Left lobe of liver (tissue), 2 donors: ENCODE data around the gene PGAM4. TPM values are rescaled to one million over a fixed set of nuclear protein-coding genes. Genes with fewer than 3 reads are reported as not detected.
"Not testable (repeated sequence)": the region's sequence is repeated elsewhere in the genome, so short reads cannot be mapped to it uniquely, and the experiment has no call there.

ENCODE experiments used
- ATAC-seq: fragments of 200-7000 bp; cut with Tn5 transposase; one replicate; pipeline ENCODE4 v1.9.1; 2020; ENCODE audit warnings: mild to moderate bottlenecking, moderate library complexity
- DNase-seq: peaks from one replicate; pipeline ENCODE4 v3.0.0-alpha.2; 2020; ENCODE audit warnings: low spot score
- total RNA-seq: library from RNA; stranded (reverse); gene quantifications from one replicate; pipeline ENCODE4 v1.2.1, GENCODE V29; 2021
- donor health status: DM: no; HTN: no; CAD: no; lungs with moderate emphysema.
- donor health status: DM: no; HTN: yes; CAD: no.

The PGAM4 gene
- total RNA-seq, 1 donor from 2014 or later, result not detected

GRCh38 chrX:77930581-77930980 lies 38.9 kb downstream of the PGAM4 start:
- DNase-seq, result no peak
- ATAC-seq, result no peak

- no peak for DNase-seq
- no peak for ATAC-seq
These were observed 43.7 kb downstream of the PGAM4 start for GRCh38 chrX:77925764-77926163.

GRCh38 chrX:77924320-77924859 lies 45.0 kb downstream of the PGAM4 start:
- ATAC-seq (no peak), DNase-seq (no peak)

GRCh38 chrX:77922787-77923186 lies 46.7 kb downstream of the PGAM4 start:
- ATAC-seq (no peak), DNase-seq (no peak)

GRCh38 chrX:77919370-77919769 lies 50.1 kb downstream of the PGAM4 start:
- not testable (repeated sequence) for ATAC-seq, DNase-seq

- ATAC-seq (peak; percentile 49), DNase-seq (no peak)
These were observed 50.9 kb downstream of the PGAM4 start for GRCh38 chrX:77918568-77918967.

Other genes with a start within 250 kb of the PGAM4 start
- 18.8 TPM for gene ATRX, start 183.4 kb downstream of the PGAM4 start, total RNA-seq
- gene MAGT1, start 74.2 kb downstream of the PGAM4 start, total RNA-seq, result 75.0 TPM
- gene COX7B, start 70.2 kb downstream of the PGAM4 start, total RNA-seq, result 146 TPM
- 2.3 TPM for gene ATP7A, start 58.9 kb downstream of the PGAM4 start, total RNA-seq
- gene PGK1, start 134.6 kb upstream of the PGAM4 start, total RNA-seq, result 158 TPM
- 3.0 TPM for gene TAF9B, start 170.0 kb upstream of the PGAM4 start, total RNA-seq